Measurements from ENCODE around the gene ILDR1.
A peak's percentile ranks its signal among the peaks of the same experiment; 100 is the strongest.
"Not testable (repeated sequence)": the region's sequence is repeated elsewhere in the genome, so short reads cannot be mapped to it uniquely, and the experiment has no call there.

Gene ILDR1

GRCh38 chr3:122055215-122055614 lies 33.2 kb upstream of the ILDR1 start, which contains the start of gene CD86:
Gene CD86, plus strand, starts transcription at chr3:122055362. Its CDS starts 128 bp downstream, at chr3:122055490.
- Histone ChIP-seq H3K4me2 (ENCODE audit: low read depth, low read length, poor library complexity, severe bottlenecking) (peak within 1 kb of the TSS; percentile 69), H3F3A (ENCODE audit: insufficient read depth) (0 out of 2 replicates have a peak, but pooled peaks cover 2% of the 10 kb centered on the region), H2AFZ (ENCODE audit: low read depth, low read length, severe bottlenecking) (no peak within 1 kb of the TSS), H3K9me3 (ENCODE audit: insufficient read depth, low read length) (no peaks in the 10 kb centered on the region), H3K9me2 (replicated peaks; ENCODE audit: insufficient read depth, low read length) (no peaks in the 10 kb centered on the region), H3K27me3 (ENCODE audit: low read length) (no peaks in the 10 kb centered on the region), H3K9ac (ENCODE audit: low read length) (peak within 1 kb of the TSS; percentile 54), H4K20me1 (ENCODE audit: low read depth, low read length) (no peaks in the 10 kb centered on the region), H3K4me3 (ENCODE audit: insufficient read depth, low read length, poor library complexity, severe bottlenecking) (peak within 1 kb of the TSS; percentile 49), H3K27ac (ENCODE audit: low read depth, low read length) (peak within 1 kb of the TSS; percentile 40), H3K36me3 (ENCODE audit: low read length) (peaks cover 17% of the 10 kb centered on the region; the same call in 1 of the 2 replicates), H3K79me2 (ENCODE audit: insufficient read depth, low read length) (peaks cover 39% of the 10 kb centered on the region)
- TF ChIP-seq EZH2phosphoT487 (conservative IDR thresholded peaks at IDR 0.05; ENCODE audit: low read length) (no peak), CTCF (IDR thresholded peaks at IDR 0.05; ENCODE audit: insufficient read depth, low read length, poor library complexity, severe bottlenecking) (no peak)

GRCh38 chr3:122052968-122053367 lies 30.9 kb upstream of the ILDR1 start:
- H3K36me3 ChIP-seq (ENCODE audit: low read length), result peaks cover 23% of the 10 kb centered on the region; the same call in 1 of the 2 replicates
- peak overlapping the region; percentile 69 for H3K4me2 ChIP-seq (ENCODE audit: low read depth, low read length, poor library complexity, severe bottlenecking)
- no peaks in the 10 kb centered on the region for H3K9me2 ChIP-seq (replicated peaks; ENCODE audit: insufficient read depth, low read length)
- no peaks in the 10 kb centered on the region for H3K27me3 ChIP-seq (ENCODE audit: low read length)
- H2AFZ ChIP-seq (ENCODE audit: low read depth, low read length, severe bottlenecking), result no peak overlapping the region
- TF ChIP-seq CTCF (IDR thresholded peaks at IDR 0.05; ENCODE audit: insufficient read depth, low read length, poor library complexity, severe bottlenecking), result no peak
- no peak for TF ChIP-seq EZH2phosphoT487 (conservative IDR thresholded peaks at IDR 0.05; ENCODE audit: low read length)
- H3K27ac ChIP-seq (ENCODE audit: low read depth, low read length), result no peak overlapping the region
- H3K4me3 ChIP-seq (ENCODE audit: insufficient read depth, low read length, poor library complexity, severe bottlenecking), result no peak overlapping the region
- peaks cover 25% of the 10 kb centered on the region for H3K79me2 ChIP-seq (ENCODE audit: insufficient read depth, low read length)
- no peak overlapping the region for H3K9ac ChIP-seq (ENCODE audit: low read length)
- 0 out of 2 replicates have a peak, but pooled peaks cover 2% of the 10 kb centered on the region for H3F3A ChIP-seq (ENCODE audit: insufficient read depth)
- H3K9me3 ChIP-seq (ENCODE audit: insufficient read depth, low read length), result no peaks in the 10 kb centered on the region
- no peaks in the 10 kb centered on the region for H4K20me1 ChIP-seq (ENCODE audit: low read depth, low read length)

- H3K9ac ChIP-seq (ENCODE audit: low read length); H3K9me2 ChIP-seq (replicated peaks; ENCODE audit: insufficient read depth, low read length); H3K27ac ChIP-seq (ENCODE audit: low read depth, low read length); H3K27me3 ChIP-seq (ENCODE audit: low read length); H4K20me1 ChIP-seq (ENCODE audit: low read depth, low read length); H3K9me3 ChIP-seq (ENCODE audit: insufficient read depth, low read length); H3F3A ChIP-seq (ENCODE audit: insufficient read depth); H2AFZ ChIP-seq (ENCODE audit: low read depth, low read length, severe bottlenecking); H3K4me2 ChIP-seq (ENCODE audit: low read depth, low read length, poor library complexity, severe bottlenecking); H3K4me3 ChIP-seq (ENCODE audit: insufficient read depth, low read length, poor library complexity, severe bottlenecking); H3K79me2 ChIP-seq (ENCODE audit: insufficient read depth, low read length): not testable (repeated sequence)
- peaks cover 12% of the 10 kb centered on the region; the same call in 1 of the 2 replicates for H3K36me3 ChIP-seq (ENCODE audit: low read length)
These were observed 25.7 kb upstream of the ILDR1 start for GRCh38 chr3:122047773-122048172.

GRCh38 chr3:122047296-122047695 lies 25.2 kb upstream of the ILDR1 start:
- H3K9me3 ChIP-seq (ENCODE audit: insufficient read depth, low read length); H3F3A ChIP-seq (ENCODE audit: insufficient read depth); H3K4me2 ChIP-seq (ENCODE audit: low read depth, low read length, poor library complexity, severe bottlenecking); H3K79me2 ChIP-seq (ENCODE audit: insufficient read depth, low read length); H3K27me3 ChIP-seq (ENCODE audit: low read length); H4K20me1 ChIP-seq (ENCODE audit: low read depth, low read length); H2AFZ ChIP-seq (ENCODE audit: low read depth, low read length, severe bottlenecking); H3K9me2 ChIP-seq (replicated peaks; ENCODE audit: insufficient read depth, low read length); H3K27ac ChIP-seq (ENCODE audit: low read depth, low read length); H3K4me3 ChIP-seq (ENCODE audit: insufficient read depth, low read length, poor library complexity, severe bottlenecking); H3K9ac ChIP-seq (ENCODE audit: low read length): not testable (repeated sequence)
- H3K36me3 ChIP-seq (ENCODE audit: low read length), result peaks cover 12% of the 10 kb centered on the region; the same call in 1 of the 2 replicates
